ENCODE data around the gene ABCA1. TPM values are rescaled to one million over a fixed set of nuclear protein-coding genes. Genes with fewer than 3 reads are reported as not detected.

ABCA1 gene
- total RNA-seq, 3 donors from 2014 or later, result 26.6 to 111 (median 36.8) TPM

DNA sequence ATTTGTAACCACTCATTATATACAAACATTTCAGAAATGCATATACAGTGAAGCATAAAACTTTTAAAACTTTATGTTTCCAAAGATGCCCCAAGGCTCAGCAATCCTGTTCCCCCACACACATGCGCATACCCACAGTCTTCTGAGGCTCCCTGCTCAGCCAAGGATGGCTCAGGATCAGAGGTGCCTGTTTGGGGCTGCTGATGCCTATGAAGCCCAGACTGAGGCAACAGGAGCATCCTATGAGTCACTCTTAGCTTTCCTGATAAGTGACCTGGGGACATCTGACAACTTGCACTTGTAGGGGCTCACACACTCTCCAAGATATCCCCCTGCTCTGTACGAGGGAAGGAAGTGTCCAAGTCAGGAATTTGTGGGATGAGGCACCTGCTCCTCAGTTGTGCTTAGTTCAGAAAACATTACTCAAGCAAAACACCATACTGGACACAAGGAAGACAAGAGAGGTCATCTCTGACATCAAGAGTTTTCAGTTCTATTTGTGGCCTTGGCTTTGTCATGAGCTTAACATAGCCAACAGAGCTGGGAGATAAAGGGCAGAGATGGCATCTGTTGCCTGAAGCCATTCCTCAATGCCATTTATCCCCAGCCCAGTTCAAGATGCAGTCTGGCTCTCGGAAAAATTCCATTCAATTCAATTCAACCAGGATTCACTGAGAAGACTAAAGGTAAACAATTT lies 101.7 kb downstream of the ABCA1 start:
- TF ChIP-seq, protein P1, sequence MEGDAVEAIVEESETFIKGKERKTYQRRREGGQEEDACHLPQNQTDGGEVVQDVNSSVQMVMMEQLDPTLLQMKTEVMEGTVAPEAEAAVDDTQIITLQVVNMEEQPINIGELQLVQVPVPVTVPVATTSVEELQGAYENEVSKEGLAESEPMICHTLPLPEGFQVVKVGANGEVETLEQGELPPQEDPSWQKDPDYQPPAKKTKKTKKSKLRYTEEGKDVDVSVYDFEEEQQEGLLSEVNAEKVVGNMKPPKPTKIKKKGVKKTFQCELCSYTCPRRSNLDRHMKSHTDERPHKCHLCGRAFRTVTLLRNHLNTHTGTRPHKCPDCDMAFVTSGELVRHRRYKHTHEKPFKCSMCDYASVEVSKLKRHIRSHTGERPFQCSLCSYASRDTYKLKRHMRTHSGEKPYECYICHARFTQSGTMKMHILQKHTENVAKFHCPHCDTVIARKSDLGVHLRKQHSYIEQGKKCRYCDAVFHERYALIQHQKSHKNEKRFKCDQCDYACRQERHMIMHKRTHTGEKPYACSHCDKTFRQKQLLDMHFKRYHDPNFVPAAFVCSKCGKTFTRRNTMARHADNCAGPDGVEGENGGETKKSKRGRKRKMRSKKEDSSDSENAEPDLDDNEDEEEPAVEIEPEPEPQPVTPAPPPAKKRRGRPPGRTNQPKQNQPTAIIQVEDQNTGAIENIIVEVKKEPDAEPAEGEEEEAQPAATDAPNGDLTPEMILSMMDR (IDR thresholded peaks at IDR 0.05), result no peak
- H3K4me3 ChIP-seq, result no peak overlapping the region
- no peaks in the 10 kb centered on the region for H3K4me1 ChIP-seq (ENCODE audit: low read depth)
- ATAC-seq (no peak), DNase-seq (no peak)
- H3K36me3 ChIP-seq (ENCODE audit: low read depth), result peaks cover 32% of the 10 kb centered on the region
- no peaks in the 10 kb centered on the region for H3K9me3 ChIP-seq
- intact Hi-C loops (cut with DNase I, micrococcal nuclease), result no loop called here

DNA sequence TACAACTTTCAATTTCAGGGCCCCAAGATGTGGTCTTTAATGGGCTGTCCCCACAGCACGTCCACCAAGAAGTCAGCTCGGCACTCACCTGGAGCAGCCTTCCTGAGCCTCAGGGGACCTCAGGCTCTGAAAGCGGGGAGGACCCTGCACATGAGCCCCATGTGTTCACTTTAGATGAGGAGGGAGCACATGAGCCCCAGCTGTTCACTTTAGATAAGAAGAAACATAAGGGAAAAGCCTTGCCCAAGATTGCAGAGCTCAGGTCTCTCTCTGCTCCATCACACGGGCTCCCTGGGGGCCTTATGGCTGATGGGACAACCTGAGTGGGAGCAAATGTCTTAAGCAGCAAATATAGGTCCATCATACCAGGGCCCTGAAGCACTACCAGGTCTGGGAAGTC lies 107.6 kb downstream of the ABCA1 start:
- no peak overlapping the region for H3K4me3 ChIP-seq
- intact Hi-C loops (cut with DNase I, micrococcal nuclease), result no loop called here
- no peak for ATAC-seq

DNA sequence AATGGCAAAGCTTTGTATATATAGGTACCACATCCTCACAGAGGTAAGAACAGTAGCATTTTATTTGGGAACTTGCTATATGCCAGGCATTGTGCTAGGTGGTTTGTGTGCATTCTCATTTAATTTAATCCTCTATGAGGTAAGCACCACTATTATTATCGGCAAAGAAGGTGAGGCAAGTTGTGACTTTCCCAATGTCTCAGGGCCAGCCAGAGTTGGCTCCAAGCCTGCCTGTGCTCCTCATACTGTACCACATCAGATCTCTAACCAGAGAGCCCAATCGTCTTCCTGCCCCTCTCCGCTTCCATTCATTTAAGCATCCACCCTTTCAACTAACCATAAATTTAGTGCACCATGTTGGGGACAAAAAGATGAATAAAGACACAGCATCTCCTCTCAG lies 108.9 kb downstream of the ABCA1 start:
- no peaks in the 10 kb centered on the region for H3K4me1 ChIP-seq (ENCODE audit: low read depth)
- no peak overlapping the region for H3K4me3 ChIP-seq
- intact Hi-C loops (cut with DNase I, micrococcal nuclease), result no loop called here
- DNase-seq, result no peak
- TF ChIP-seq, protein P1 (IDR thresholded peaks at IDR 0.05), result no peak
- ATAC-seq, result no peak
- H3K9me3 ChIP-seq, result no peaks in the 10 kb centered on the region
- H3K36me3 ChIP-seq (ENCODE audit: low read depth), result peaks cover 21% of the 10 kb centered on the region

More for the DNA sequence above, 107.6 kb downstream of the ABCA1 start:
- H3K9me3 ChIP-seq, result no peaks in the 10 kb centered on the region
- no peaks in the 10 kb centered on the region for H3K4me1 ChIP-seq (ENCODE audit: low read depth)
- peaks cover 25% of the 10 kb centered on the region for H3K36me3 ChIP-seq (ENCODE audit: low read depth)
- no peak for DNase-seq
- TF ChIP-seq, protein P1 (IDR thresholded peaks at IDR 0.05), result no peak

DNA sequence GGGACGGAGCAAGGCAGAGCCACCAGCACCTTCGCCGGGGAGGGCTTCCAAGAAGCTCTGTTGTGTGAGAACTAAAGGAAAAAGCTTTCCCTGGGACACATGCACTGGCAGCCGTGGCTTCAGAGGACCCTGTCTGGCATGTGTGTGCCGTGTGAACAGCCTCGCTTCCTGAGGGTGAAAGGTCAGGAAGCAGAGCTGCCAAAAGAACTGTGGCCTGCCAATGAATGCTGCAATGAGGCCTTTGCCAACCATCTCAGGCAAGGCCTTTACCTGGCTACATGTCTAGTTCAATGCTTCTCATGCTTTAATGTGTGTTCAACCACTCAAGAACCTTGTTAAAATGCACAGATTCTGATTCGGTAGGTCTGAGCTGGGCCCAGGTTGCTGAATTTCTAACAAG lies 110.5 kb downstream of the ABCA1 start:
- TF ChIP-seq, protein P1 (IDR thresholded peaks at IDR 0.05), result no peak
- Histone ChIP-seq H3K9me3 (no peaks in the 10 kb centered on the region), H3K4me1 (ENCODE audit: low read depth) (no peaks in the 10 kb centered on the region), H3K36me3 (ENCODE audit: low read depth) (peaks cover 14% of the 10 kb centered on the region), H3K4me3 (no peak overlapping the region)
- no peak for ATAC-seq
- DNase-seq, result no peak
- intact Hi-C loops (cut with DNase I, micrococcal nuclease), result no loop called here

DNA sequence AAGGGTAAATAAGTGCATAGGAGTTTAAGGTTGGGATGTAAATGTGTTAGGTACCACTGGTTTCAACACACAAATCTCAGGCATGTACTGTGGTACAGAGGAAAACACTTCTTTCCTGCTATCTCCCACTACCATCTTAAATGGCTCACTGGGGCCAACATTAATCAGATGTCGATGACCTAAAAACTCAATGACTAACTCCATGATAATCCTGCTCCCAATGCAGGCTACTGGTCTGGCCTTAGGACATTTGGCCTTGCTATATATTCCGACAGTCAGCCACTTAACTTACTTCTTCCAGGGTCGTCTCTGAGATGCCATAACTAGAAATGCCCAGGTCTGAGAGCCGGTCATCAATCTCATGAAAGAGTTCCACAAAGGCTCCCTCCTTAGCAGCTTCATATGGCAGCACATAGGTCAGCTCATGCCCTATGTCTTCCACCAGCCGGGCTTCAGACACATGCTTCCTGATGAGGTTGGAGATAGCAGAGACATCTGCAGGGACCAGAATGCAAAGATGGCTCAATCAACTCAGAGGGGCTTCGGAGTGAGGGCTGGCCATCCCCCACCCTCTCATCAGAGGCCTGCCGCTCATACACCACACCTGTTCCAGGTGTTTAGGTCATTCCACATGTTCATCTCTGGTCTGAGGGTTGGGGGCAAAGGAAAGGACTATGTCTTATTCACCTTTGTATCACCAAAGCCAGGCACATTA lies 111.9 kb downstream of the ABCA1 start:
- TF ChIP-seq, protein P1 (IDR thresholded peaks at IDR 0.05), result no peak

More for the DNA sequence above, 111.9 kb downstream of the ABCA1 start:
- intact Hi-C loops (cut with DNase I, micrococcal nuclease), result no loop called here
- Histone ChIP-seq H3K4me1 (ENCODE audit: low read depth) (no peaks in the 10 kb centered on the region), H3K36me3 (ENCODE audit: low read depth) (peaks cover 14% of the 10 kb centered on the region), H3K4me3 (no peak overlapping the region), H3K9me3 (no peaks in the 10 kb centered on the region)
- ATAC-seq, result no peak
- DNase-seq, result no peak
